ENCODE measurements around the gene DNPEP.

- no peak for TF ChIP-seq POU2F2 (IDR thresholded peaks at IDR 0.05; ENCODE audit: low read depth, low read length)
- no peak for TF ChIP-seq POLR2A (IDR thresholded peaks at IDR 0.05; ENCODE audit: low read depth, low read length)
- no peak for TF ChIP-seq TAF1 (IDR thresholded peaks at IDR 0.05; ENCODE audit: low read depth, low read length)
Observed at GRCh38 chr2:219356834-219357233, 30.9 kb downstream of the DNPEP start.
